Thymus (tissue), 11 donors: Measurements from ENCODE around the gene ASCL3. TPM values are rescaled to one million over a fixed set of nuclear protein-coding genes. Genes with fewer than 3 reads are reported as not detected.
"Not testable (repeated sequence)": the region's sequence is repeated elsewhere in the genome, so short reads cannot be mapped to it uniquely, and the experiment has no call there.

ENCODE experiments used
- DNase-seq, 9 donors: peaks; one replicate each; pipeline ENCODE4 v3.0.0-alpha.2; 2013; ENCODE audit warnings: low spot score in 9 of 9, low read depth in 6 of 9, missing footprints in 1 of 9
- H3K27ac ChIP-seq, 2 donors: one replicate each; pipeline ENCODE4 v1.5.1; 2013; ENCODE audit warnings: control low read depth in 1 of 2, low read depth in 1 of 2, low read length in 1 of 2, mild to moderate bottlenecking in 1 of 2, moderate library complexity in 1 of 2
- H3K27me3 ChIP-seq, 2 donors: one replicate each; pipeline ENCODE4 v1.5.1; 2013; ENCODE audit warnings: low read length in 1 of 2; ENCODE audit not compliant: control insufficient read depth in 2 of 2, insufficient read depth in 1 of 2
- H3K36me3 ChIP-seq, 2 donors: one replicate each; pipeline ENCODE4 v1.5.1; 2013; ENCODE audit warnings: low read length in 1 of 2, mild to moderate bottlenecking in 1 of 2, moderate library complexity in 1 of 2; ENCODE audit not compliant: control insufficient read depth in 2 of 2, insufficient read depth in 2 of 2
- H3K4me1 ChIP-seq, 2 donors: one replicate each; pipeline ENCODE4 v1.5.1; 2013; ENCODE audit warnings: low read length in 2 of 2; ENCODE audit not compliant: control insufficient read depth in 2 of 2, insufficient read depth in 2 of 2
- H3K4me3 ChIP-seq, 2 donors: one replicate each; pipeline ENCODE4 v1.5.1; 2013; ENCODE audit warnings: low read length in 2 of 2, control low read depth in 1 of 2, mild to moderate bottlenecking in 1 of 2
- H3K9me3 ChIP-seq, 2 donors: one replicate each; pipeline ENCODE4 v1.5.1; 2013; ENCODE audit warnings: low read length in 1 of 2, mild to moderate bottlenecking in 1 of 2; ENCODE audit not compliant: control insufficient read depth in 2 of 2, insufficient read depth in 1 of 2
- WGBS: extraction: QIAGEN DNeasy Blood & Tissue Kit; methylation state at CpG from one replicate; pipeline ENCODE4 v1.1.7; 2013; 5-methylcytosine and 5-hydroxymethylcytosine counted together
- polyA plus RNA-seq: library from polyadenylated mRNA; stranded (reverse); fragments of 200-250 nt; gene quantifications from one replicate; pipeline ENCODE4 v1.2.3, GENCODE V29; 2013
- total RNA-seq: library from RNA; stranded (reverse); fragments of 120-200 nt; gene quantifications from one replicate; pipeline ENCODE4 v1.2.4, GENCODE V29; 2013
- donor health status: healthy.

Gene ASCL3
- total and polyA plus RNA-seq, 2 donors = 2.9 TPM; not detected in 1

GRCh38 chr11:8907116-8907515 is 35.7 kb downstream of the ASCL3 start:
- H3K9me3 ChIP-seq = peaks cover 0 to 1% of the 10 kb centered on the region in 2 donors

DNA sequence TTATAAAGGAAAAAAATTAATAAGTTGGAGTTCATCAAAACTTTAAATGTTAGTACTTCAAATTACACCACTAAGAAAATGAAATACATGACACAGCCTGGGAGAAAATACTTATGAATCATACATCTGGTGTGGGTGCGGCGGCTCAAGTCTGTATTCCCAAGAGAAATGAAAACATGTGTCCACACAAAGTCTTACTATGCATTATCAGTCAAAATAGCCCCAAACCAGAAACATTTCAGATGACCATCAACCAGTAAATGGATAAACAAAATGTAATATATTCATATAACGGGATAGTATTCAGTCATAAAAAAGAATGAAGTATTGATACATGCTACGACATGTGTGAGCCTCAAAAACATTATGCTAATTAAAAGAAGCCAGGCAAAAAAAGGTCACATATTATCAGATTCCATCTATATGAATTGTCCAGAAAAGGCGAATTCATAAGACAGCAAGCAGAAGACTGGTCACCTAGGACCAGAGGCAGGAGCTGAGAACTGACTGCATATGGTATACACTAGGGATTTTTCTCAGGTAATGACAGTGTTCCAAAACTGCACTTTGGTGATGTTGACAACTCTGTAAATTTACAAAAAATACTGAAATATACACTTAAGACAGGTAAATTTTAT is 37.2 kb downstream of the ASCL3 start:
- Histone ChIP-seq H3K9me3 (peaks cover 0 to under 1% of the 10 kb centered on the region in 2 donors), H3K4me1 (peaks cover 0 to 7% of the 10 kb centered on the region in 2 donors), H3K4me3 (no peak overlapping the region), H3K36me3 (no peaks in the 10 kb centered on the region), H3K27ac (no peak overlapping the region), H3K27me3 (peaks cover 0 to 17% of the 10 kb centered on the region in 2 donors)
- 97% methylated on average over 5 of the region's 5 CpGs for WGBS
- DNase-seq = no peak

More at GRCh38 chr11:8907116-8907515, 35.7 kb downstream of the ASCL3 start:
- peaks cover 0 to 7% of the 10 kb centered on the region in 2 donors for H3K4me1 ChIP-seq
- no peaks in the 10 kb centered on the region for H3K36me3 ChIP-seq
- no peak overlapping the region for H3K4me3 ChIP-seq
- no peak for DNase-seq
- no peak overlapping the region for H3K27ac ChIP-seq
- WGBS = 96% methylated on average over 1 of the region's 1 CpG
- peaks cover 0 to 18% of the 10 kb centered on the region in 2 donors for H3K27me3 ChIP-seq

DNA sequence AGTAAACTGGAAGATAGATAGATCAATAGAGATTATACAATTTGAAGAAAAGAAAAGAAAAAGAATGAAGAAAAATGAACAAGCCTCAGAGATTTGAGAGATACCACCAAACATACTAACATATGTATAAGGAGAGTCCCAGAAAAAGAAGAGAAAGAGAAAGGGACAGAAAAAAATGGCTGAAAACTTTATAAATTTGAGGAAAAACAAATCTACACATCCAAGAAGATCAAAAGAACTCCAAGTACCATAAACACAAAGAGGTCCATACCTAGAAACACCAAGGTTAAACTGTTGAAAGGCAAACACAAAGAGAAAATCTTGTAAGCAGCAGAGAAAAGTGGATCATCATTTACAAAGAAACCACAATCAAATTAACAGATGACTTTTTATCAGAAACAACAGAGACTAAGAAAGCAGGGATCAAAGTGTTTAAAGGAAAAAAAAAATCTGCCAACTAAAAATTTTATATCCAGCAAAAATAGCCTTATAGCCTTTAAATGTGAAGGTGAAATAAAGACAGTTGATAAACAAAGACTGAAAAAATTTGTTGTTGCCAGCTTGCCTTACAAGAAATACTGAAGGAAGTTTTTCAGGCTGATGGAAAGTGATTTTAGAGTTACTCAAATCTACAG is 43.6 kb downstream of the ASCL3 start:
- no peak overlapping the region for H3K4me3 ChIP-seq
- H3K9me3 ChIP-seq = peaks cover 0 to 8% of the 10 kb centered on the region in 2 donors
- no peaks in the 10 kb centered on the region for H3K36me3 ChIP-seq
- no peak for DNase-seq
- H3K4me1 ChIP-seq = no peaks in the 10 kb centered on the region
- H3K27me3 ChIP-seq = no peaks in the 10 kb centered on the region
- no peak overlapping the region for H3K27ac ChIP-seq

DNA sequence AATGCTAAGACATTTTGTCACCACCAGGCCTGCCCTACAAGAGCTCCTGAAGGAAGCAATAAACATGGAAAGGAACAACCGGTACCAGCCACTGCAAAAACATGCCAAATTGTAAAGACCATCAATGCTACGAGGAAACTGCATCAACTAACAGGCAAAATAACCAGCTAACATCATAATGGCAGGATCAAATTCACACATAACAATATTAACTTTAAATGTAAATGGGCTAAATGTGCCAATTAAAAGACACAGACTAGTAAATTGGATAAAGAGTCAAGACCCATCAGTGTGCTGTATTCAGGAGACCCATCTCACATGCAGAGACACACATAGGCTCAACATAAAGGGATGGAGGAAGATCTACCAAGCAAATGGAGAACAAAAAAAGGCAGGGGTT is 51.6 kb downstream of the ASCL3 start:
- H3K36me3 ChIP-seq, H3K27me3 ChIP-seq, H3K4me3 ChIP-seq, H3K4me1 ChIP-seq, H3K27ac ChIP-seq, DNase-seq, H3K9me3 ChIP-seq: not testable (repeated sequence)
- WGBS = 98% methylated on average over 2 of the region's 2 CpGs

Other genes with a start within 250 kb of the ASCL3 start
- 16.2 TPM for gene AKIP1, start 31.8 kb downstream of the ASCL3 start, total RNA-seq
- gene AKIP1, start 31.8 kb downstream of the ASCL3 start, polyA plus RNA-seq = 22.6 TPM
- 2.9 TPM for gene C11orf16, start 10.1 kb downstream of the ASCL3 start, total RNA-seq
- gene C11orf16, start 10.1 kb downstream of the ASCL3 start, polyA plus RNA-seq = 3.8 TPM
- gene TMEM9B, start 21.4 kb upstream of the ASCL3 start, total RNA-seq = 29.7 TPM
- gene TMEM9B, start 21.4 kb upstream of the ASCL3 start, polyA plus RNA-seq = 57.5 TPM
- gene NRIP3, start 61.0 kb upstream of the ASCL3 start, total RNA-seq = 1.2 TPM
- gene NRIP3, start 61.0 kb upstream of the ASCL3 start, polyA plus RNA-seq = 0.80 TPM
- 2.1 TPM for gene SCUBE2, start 148.6 kb upstream of the ASCL3 start, total RNA-seq
- gene SCUBE2, start 148.6 kb upstream of the ASCL3 start, polyA plus RNA-seq = 2.5 TPM